Right ventricle myocardium superior (tissue), 1 donor: ENCODE measurements around the gene TM9SF2. TPM values are rescaled to one million over a fixed set of nuclear protein-coding genes. Genes with fewer than 3 reads are reported as not detected.

Source experiments
- ATAC-seq: fragments of 200-7000 bp; cut with Tn5 transposase; one replicate; pipeline ENCODE4 v1.9.1; 2020; ENCODE audit warnings: mild to moderate bottlenecking; ENCODE audit not compliant: poor library complexity
- DNase-seq: peaks from one replicate; pipeline ENCODE4 v3.0.0-alpha.2; 2020
- intact Hi-C: fragments of 100-400 bp; cut with DNase I; formaldehyde crosslinking; loops from one replicate; pipeline ENCODE4 v1.11.2; 2022
- total RNA-seq: library from RNA; stranded (reverse); fragmentation: NEBNext Ultra II Directional; extraction: Animal tissue kit (Norgen Biotek cat#: 25700); gene quantifications from one replicate; pipeline ENCODE4 v1.2.1, GENCODE V29; 2021
- donor health status: DM: no; HTN: yes; CAD: no; lungs with severe emphysema.

TM9SF2 gene
- total RNA-seq, 1 donor from 2014 or later: 56.8 TPM

DNA sequence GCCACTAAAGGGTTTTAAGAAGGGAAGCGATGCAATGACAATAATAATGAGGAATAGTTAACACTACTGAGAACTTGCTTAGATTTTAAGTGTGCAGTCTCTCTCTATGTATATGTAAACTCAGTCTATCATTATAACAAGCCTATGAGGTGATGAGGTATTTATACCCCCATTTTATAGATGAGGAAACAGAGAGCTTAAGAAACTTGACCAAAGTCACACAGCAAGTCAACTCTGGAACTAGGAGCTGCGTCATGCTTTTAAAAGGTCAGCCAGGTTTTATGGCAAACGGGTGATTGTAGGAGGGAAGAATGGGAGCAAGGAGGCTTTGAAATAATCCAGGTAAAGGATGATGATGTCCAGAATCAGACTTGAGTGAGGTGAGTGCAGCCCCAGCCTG is 103.4 kb downstream of the TM9SF2 start:
- no peak for DNase-seq
- no peak for ATAC-seq
- intact Hi-C loops: no loop called here

GRCh38 chr13:99605420-99606323 is 104.4 kb downstream of the TM9SF2 start:
- ATAC-seq (peak; percentile 76), DNase-seq (peak; percentile 63)
- intact Hi-C loops: no loop called here

GRCh38 chr13:99606324-99607066 is 105.2 kb downstream of the TM9SF2 start, which contains the start of gene CLYBL:
TSS of gene CLYBL (plus strand) at chr13:99606690.
- peak; percentile 98 for ATAC-seq
- DNase-seq: peak; percentile 94
- intact Hi-C loops: no loop called here

GRCh38 chr13:99608345-99608744 is 107.1 kb downstream of the TM9SF2 start:
- ATAC-seq (no peak), DNase-seq (no peak)
- intact Hi-C loops: no loop called here

GRCh38 chr13:99610702-99611289 is 109.5 kb downstream of the TM9SF2 start:
- ATAC-seq (no peak), DNase-seq (no peak)
- intact Hi-C loops: no loop called here

Other genes with a start within 250 kb of the TM9SF2 start
- not detected for gene GPR18, start 243.1 kb upstream of the TM9SF2 start, total RNA-seq
- 1.6 TPM for gene GPR183, start 194.1 kb upstream of the TM9SF2 start, total RNA-seq
- 28.8 TPM for gene CLYBL, start 105.2 kb downstream of the TM9SF2 start, total RNA-seq